ENCODE data around the gene FOXC1.

FOXC1 gene

GRCh38 chr6:1580585-1580984 is 29.1 kb upstream of the FOXC1 start:
- DNase-seq, result no peak
- in situ Hi-C loops (cut with MboI; ENCODE audit: low pct_unique_long_range_greater_than_20kb, low sequenced_read_pairs), result loop anchor here (25.0 kb wide), 3 partner anchors 782 to 1057 kb away; no protein-coding TSS in a partner anchor

DNA sequence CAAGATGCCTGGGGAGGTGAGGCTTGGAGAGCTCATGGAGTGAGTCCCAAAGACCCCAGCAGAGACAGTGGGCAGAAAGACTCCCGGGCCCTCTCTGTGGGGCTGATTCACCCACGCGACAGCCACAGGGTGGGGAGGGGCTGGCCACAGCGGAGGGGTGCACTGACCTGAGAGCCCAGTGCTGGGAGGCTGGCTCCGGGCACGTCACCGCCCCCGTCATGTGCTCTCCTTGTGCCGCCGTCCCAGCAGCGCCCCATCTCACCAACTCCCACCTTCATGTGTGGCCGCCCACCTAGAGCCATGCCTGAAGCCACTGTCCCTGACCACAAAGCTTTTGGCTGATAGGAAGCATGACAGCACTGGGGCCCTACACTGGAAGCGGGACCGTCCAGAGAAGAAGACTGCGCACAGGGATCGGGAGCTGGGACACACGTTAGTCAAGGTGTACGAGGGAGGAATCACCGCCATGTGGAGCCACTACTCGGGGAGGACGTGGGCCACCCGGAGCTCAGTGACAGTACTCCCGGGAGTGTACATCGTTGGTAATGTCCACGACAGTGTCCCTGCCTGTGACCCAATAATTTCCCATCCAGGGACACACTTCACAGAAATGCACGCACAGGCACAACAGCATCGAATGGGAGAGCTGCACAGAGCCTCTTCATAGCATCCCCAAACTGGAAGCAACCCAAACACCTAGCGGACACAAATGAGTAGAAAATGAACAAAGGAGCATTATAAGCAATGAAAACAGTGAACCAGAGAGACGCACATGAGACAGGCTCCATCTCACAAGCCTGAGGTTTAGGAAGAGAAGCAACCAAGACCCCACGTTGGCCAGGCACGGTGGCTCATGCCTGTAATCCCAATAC is 28.4 kb upstream of the FOXC1 start:
- in situ Hi-C loops (cut with MboI; ENCODE audit: low pct_unique_long_range_greater_than_20kb, low sequenced_read_pairs), result loop anchor here (25.0 kb wide), 3 partner anchors 781 to 1056 kb away; no protein-coding TSS in a partner anchor
- no peak for DNase-seq

DNA sequence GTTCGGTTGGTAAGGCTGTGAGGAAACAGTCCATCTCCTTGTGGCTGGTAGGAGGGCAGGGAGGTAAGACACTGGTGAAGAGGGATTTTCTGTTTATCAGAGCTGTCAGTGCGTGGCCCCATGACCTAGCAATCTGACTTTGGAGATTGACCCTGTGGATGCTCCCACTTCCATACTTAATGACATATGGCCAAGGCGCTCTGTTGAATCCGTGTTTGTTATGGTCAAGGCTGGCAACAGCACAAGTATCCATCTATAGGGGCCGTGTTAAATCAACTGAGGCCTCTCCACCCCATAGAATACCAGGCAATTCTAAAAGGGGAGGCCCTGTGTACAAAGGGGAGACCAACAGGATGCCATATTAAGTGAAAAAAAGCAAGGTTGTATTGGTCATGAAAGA is 25.6 kb upstream of the FOXC1 start:
- in situ Hi-C loops (cut with MboI; ENCODE audit: low pct_unique_long_range_greater_than_20kb, low sequenced_read_pairs), result loop anchor here (25.0 kb wide), 3 partner anchors 778 to 1053 kb away; no protein-coding TSS in a partner anchor
- no peak for DNase-seq

GRCh38 chr6:1584996-1585668 is 24.6 kb upstream of the FOXC1 start:
- in situ Hi-C loops (cut with MboI; ENCODE audit: low pct_unique_long_range_greater_than_20kb, low sequenced_read_pairs), result loop anchor here (25.0 kb wide), 3 partner anchors 777 to 1052 kb away; no protein-coding TSS in a partner anchor
- no peak for DNase-seq

GRCh38 chr6:1585669-1586049 is 24.1 kb upstream of the FOXC1 start:
- in situ Hi-C loops (cut with MboI; ENCODE audit: low pct_unique_long_range_greater_than_20kb, low sequenced_read_pairs), result loop anchor here (25.0 kb wide), 3 partner anchors 777 to 1052 kb away; no protein-coding TSS in a partner anchor
- DNase-seq, result no peak

- in situ Hi-C loops (cut with MboI; ENCODE audit: low pct_unique_long_range_greater_than_20kb, low sequenced_read_pairs), result loop anchor here (25.0 kb wide), 3 partner anchors 776 to 1051 kb away; no protein-coding TSS in a partner anchor
- no peak for DNase-seq
These were observed 23.5 kb upstream of the FOXC1 start for GRCh38 chr6:1586256-1586655.

DNA sequence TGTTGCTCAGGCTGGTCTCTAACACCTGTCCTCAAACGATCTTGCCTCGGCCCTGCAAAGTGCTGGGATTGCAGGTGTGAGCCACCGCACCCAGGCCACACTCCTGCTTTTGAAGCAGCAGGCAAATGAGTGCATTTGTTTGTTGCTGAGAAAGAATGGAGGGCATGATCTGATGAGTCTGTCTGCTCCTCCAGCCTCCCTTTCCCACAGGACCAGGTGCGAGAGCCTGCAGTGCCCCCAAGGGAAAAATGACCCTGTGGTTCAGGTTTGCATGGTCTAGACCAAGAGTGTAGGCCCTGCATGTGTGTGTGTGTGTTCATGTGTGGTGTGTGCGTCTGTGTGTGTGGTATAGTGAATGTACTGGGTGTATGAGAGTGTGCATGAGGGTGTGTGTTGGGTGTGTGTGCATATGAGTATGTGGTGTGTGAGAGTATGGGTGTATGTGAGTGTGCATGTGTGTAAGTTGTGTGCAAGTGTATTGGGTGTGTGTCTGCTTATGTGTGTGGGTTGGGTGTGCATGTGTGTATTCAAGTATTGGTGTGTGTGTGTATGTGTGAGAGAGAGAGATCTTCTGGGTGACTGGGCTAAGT is 22.8 kb upstream of the FOXC1 start:
- DNase-seq, result no peak
- in situ Hi-C loops (cut with MboI; ENCODE audit: low pct_unique_long_range_greater_than_20kb, low sequenced_read_pairs), result loop anchor here (25.0 kb wide), 3 partner anchors 775 to 1050 kb away; no protein-coding TSS in a partner anchor

DNA sequence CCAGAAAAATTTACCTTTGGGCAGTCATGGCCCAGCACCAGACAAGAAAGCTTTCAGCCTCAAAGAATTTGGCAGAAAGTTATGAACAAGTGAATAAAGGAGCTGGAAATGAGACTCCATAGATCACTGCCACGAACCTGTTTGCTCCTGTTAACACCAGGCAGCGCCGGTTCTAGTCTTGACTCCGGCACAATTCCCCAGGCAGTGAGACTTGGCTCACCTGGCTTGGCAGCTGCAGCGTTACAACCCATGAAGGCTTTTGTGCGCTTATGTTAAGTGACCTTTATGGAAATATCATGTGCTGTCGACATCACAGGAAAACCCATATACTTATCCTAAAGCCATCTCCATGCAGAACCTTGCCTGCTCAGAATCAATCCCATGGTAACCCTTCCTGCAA is 22.2 kb upstream of the FOXC1 start:
- in situ Hi-C loops (cut with MboI; ENCODE audit: low pct_unique_long_range_greater_than_20kb, low sequenced_read_pairs), result loop anchor here (25.0 kb wide), 3 partner anchors 775 to 1050 kb away; no protein-coding TSS in a partner anchor
- no peak for DNase-seq

- no peak for DNase-seq
- in situ Hi-C loops (cut with MboI; ENCODE audit: low pct_unique_long_range_greater_than_20kb, low sequenced_read_pairs), result loop anchor here (25.0 kb wide), 3 partner anchors 774 to 1049 kb away; no protein-coding TSS in a partner anchor
These were observed 21.7 kb upstream of the FOXC1 start for GRCh38 chr6:1587977-1588376.

- in situ Hi-C loops (cut with MboI; ENCODE audit: low pct_unique_long_range_greater_than_20kb, low sequenced_read_pairs), result loop anchor here (25.0 kb wide), 3 partner anchors 773 to 1048 kb away; no protein-coding TSS in a partner anchor
- DNase-seq, result no peak
These were observed 20.5 kb upstream of the FOXC1 start for GRCh38 chr6:1589208-1589607.

- in situ Hi-C loops (cut with MboI; ENCODE audit: low pct_unique_long_range_greater_than_20kb, low sequenced_read_pairs), result loop anchor here (25.0 kb wide), 3 partner anchors 772 to 1047 kb away; no protein-coding TSS in a partner anchor
- no peak for DNase-seq
These were observed 19.1 kb upstream of the FOXC1 start for GRCh38 chr6:1590580-1590979.

DNA sequence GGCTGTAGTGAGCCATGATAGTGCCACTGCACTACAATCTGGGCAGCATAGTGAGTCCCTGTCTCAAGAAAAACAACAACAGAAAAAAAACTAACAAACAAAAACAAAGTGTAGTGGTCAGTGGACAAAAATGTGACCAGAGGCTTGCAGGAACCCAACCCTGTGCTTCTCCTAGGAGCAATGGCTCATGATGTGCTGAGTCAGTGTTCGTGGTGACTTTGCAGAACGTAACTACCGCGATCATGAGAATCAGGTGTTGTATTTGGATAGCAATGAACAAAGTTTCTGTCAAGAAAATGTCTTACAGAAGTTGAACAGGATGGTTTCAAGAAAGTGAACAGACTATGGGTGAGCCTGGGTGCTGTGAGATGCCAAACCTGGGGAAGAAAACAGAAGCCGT is 18.5 kb upstream of the FOXC1 start:
- DNase-seq, result no peak
- in situ Hi-C loops (cut with MboI; ENCODE audit: low pct_unique_long_range_greater_than_20kb, low sequenced_read_pairs), result loop anchor here (25.0 kb wide), 3 partner anchors 771 to 1046 kb away; no protein-coding TSS in a partner anchor

DNA sequence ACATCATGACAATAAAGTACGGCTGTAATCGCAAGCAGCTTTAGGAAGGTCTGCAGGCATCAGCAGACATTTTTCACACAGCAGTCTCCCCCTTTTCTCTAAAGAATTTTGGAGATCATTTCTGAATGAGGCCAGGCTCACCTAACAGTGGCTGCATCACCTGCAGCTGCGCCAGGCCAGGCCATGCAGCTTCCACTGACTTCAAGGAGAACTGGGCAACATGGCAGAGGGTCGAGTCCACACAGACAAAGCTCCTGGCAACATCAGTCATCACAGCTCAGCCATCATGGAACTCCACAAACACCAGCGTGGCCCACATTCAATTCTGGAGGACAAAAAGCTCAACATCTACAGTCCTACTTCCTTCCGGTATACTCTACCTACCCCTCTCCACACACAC is 17.8 kb upstream of the FOXC1 start:
- in situ Hi-C loops (cut with MboI; ENCODE audit: low pct_unique_long_range_greater_than_20kb, low sequenced_read_pairs), result loop anchor here (25.0 kb wide), 3 partner anchors 770 to 1045 kb away; no protein-coding TSS in a partner anchor
- DNase-seq, result no peak

- DNase-seq, result no peak
- in situ Hi-C loops (cut with MboI; ENCODE audit: low pct_unique_long_range_greater_than_20kb, low sequenced_read_pairs), result loop anchor here (25.0 kb wide), 3 partner anchors 769 to 1044 kb away; no protein-coding TSS in a partner anchor
These were observed 16.9 kb upstream of the FOXC1 start for GRCh38 chr6:1592852-1593251.

DNA sequence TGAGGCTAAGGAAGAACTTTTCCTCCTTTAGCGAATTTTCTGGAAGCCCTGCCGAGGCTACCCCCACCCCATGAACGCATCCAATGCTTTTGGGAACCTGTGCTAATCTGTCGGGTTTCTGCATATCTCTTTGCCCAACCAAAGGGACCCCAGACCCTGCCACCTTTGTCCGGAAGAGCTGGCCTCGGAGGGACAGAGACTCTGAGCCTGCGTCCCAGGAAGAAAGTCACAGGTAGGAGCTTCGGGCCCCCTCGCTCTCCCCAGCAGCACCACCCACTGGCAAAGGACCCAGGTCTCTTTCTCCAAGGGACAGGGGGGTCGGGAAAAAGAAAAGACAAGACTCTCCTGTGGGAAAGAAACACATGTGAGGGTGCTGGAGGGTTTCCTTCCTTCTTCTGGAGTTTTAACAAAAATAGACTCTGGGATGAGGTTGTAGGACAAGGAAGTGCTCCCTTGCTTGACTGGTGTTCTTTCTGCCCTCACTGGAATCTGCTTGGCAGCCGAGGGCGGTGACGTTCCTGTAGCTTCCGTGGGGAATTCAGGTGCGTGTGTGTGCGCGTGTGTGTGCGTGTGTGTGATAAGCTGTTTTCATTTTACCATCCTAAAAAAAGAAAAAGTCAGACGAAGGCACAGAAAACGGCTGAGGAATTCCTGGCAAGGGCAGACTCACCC is 16.3 kb upstream of the FOXC1 start:
- no peak for DNase-seq
- in situ Hi-C loops (cut with MboI; ENCODE audit: low pct_unique_long_range_greater_than_20kb, low sequenced_read_pairs), result loop anchor here (25.0 kb wide), 3 partner anchors 769 to 1044 kb away; no protein-coding TSS in a partner anchor

- no peak for DNase-seq
- in situ Hi-C loops (cut with MboI; ENCODE audit: low pct_unique_long_range_greater_than_20kb, low sequenced_read_pairs), result loop anchor here (25.0 kb wide), 3 partner anchors 768 to 1043 kb away; no protein-coding TSS in a partner anchor
These were observed 15.8 kb upstream of the FOXC1 start for GRCh38 chr6:1593958-1594314.

GRCh38 chr6:1594445-1595200 is 15.1 kb upstream of the FOXC1 start:
- DNase-seq, result no peak
- in situ Hi-C loops (cut with MboI; ENCODE audit: low pct_unique_long_range_greater_than_20kb, low sequenced_read_pairs), result loop anchor here (25.0 kb wide), 3 partner anchors 768 to 1043 kb away; no protein-coding TSS in a partner anchor

Data from KBM-7 (cell line).